Measurements from ENCODE around the gene LDB3.
"Not testable (repeated sequence)": the region's sequence is repeated elsewhere in the genome, so short reads cannot be mapped to it uniquely, and the experiment has no call there.

Gene LDB3

GRCh38 chr10:86668297-86669165 is at the start of gene LDB3:
LDB3 (plus strand) TSS chr10:86668511; CDS start chr10:86668692, 181 bp downstream.
- no peak within 1 kb of the TSS for H3K4me3 Mint-ChIP-seq
- no peak within 1 kb of the TSS for H3K27ac Mint-ChIP-seq

GRCh38 chr10:86628311-86628710 is 40.0 kb upstream of the LDB3 start:
- Mint-ChIP-seq H3K27ac (no peak overlapping the region), H3K27me3 (peaks cover 36% of the 10 kb centered on the region), H3K4me1 (ENCODE audit: low read depth) (no peaks in the 10 kb centered on the region), H3K36me3 (ENCODE audit: low read depth) (no peaks in the 10 kb centered on the region), H3K9me3 (no peaks in the 10 kb centered on the region), H3K4me3 (no peak overlapping the region)
- intact Hi-C loops (cut with micrococcal nuclease), result no loop called here

More at GRCh38 chr10:86668297-86669165, at the start of gene LDB3:
- intact Hi-C loops (cut with micrococcal nuclease), result no loop called here
- Mint-ChIP-seq H3K27me3 (no peaks in the 10 kb centered on the region), H3K36me3 (ENCODE audit: low read depth) (no peaks in the 10 kb centered on the region), H3K4me1 (ENCODE audit: low read depth) (no peaks in the 10 kb centered on the region), H3K9me3 (no peaks in the 10 kb centered on the region)

- no peaks in the 10 kb centered on the region for H3K4me1 Mint-ChIP-seq (ENCODE audit: low read depth)
- no peaks in the 10 kb centered on the region for H3K9me3 Mint-ChIP-seq
- no peak overlapping the region for H3K4me3 Mint-ChIP-seq
- H3K27me3 Mint-ChIP-seq, result peaks cover 47% of the 10 kb centered on the region
- no peaks in the 10 kb centered on the region for H3K36me3 Mint-ChIP-seq (ENCODE audit: low read depth)
- intact Hi-C loops (cut with micrococcal nuclease), result no loop called here
- no peak overlapping the region for H3K27ac Mint-ChIP-seq
Measured at GRCh38 chr10:86630079-86630478, 38.2 kb upstream of the LDB3 start.

- Mint-ChIP-seq H3K9me3 (no peaks in the 10 kb centered on the region), H3K27me3 (peaks cover 49% of the 10 kb centered on the region), H3K36me3 (ENCODE audit: low read depth) (no peaks in the 10 kb centered on the region), H3K27ac (no peak overlapping the region), H3K4me3 (no peak overlapping the region), H3K4me1 (ENCODE audit: low read depth) (no peaks in the 10 kb centered on the region)
- intact Hi-C loops (cut with micrococcal nuclease), result no loop called here
Measured at GRCh38 chr10:86632009-86632800, 36.1 kb upstream of the LDB3 start.

- peaks cover 44% of the 10 kb centered on the region for H3K27me3 Mint-ChIP-seq
- no peak overlapping the region for H3K4me3 Mint-ChIP-seq
- no peaks in the 10 kb centered on the region for H3K4me1 Mint-ChIP-seq (ENCODE audit: low read depth)
- no peaks in the 10 kb centered on the region for H3K9me3 Mint-ChIP-seq
- intact Hi-C loops (cut with micrococcal nuclease), result no loop called here
- H3K36me3 Mint-ChIP-seq (ENCODE audit: low read depth), result no peaks in the 10 kb centered on the region
- H3K27ac Mint-ChIP-seq, result no peak overlapping the region
Measured at GRCh38 chr10:86632951-86633350, 35.4 kb upstream of the LDB3 start.

GRCh38 chr10:86635402-86635801 is 32.9 kb upstream of the LDB3 start:
- no peak overlapping the region for H3K27ac Mint-ChIP-seq
- no peaks in the 10 kb centered on the region for H3K9me3 Mint-ChIP-seq
- no peaks in the 10 kb centered on the region for H3K4me1 Mint-ChIP-seq (ENCODE audit: low read depth)
- H3K36me3 Mint-ChIP-seq (ENCODE audit: low read depth), result no peaks in the 10 kb centered on the region
- intact Hi-C loops (cut with micrococcal nuclease), result no loop called here
- peaks cover 40% of the 10 kb centered on the region for H3K27me3 Mint-ChIP-seq
- no peak overlapping the region for H3K4me3 Mint-ChIP-seq

GRCh38 chr10:86636311-86636710 is 32.0 kb upstream of the LDB3 start:
- Mint-ChIP-seq H3K9me3 (no peaks in the 10 kb centered on the region), H3K36me3 (ENCODE audit: low read depth) (no peaks in the 10 kb centered on the region), H3K4me3 (no peak overlapping the region), H3K4me1 (ENCODE audit: low read depth) (no peaks in the 10 kb centered on the region), H3K27ac (no peak overlapping the region), H3K27me3 (peaks cover 34% of the 10 kb centered on the region)
- intact Hi-C loops (cut with micrococcal nuclease), result no loop called here

- no peak overlapping the region for H3K27ac Mint-ChIP-seq
- no peaks in the 10 kb centered on the region for H3K4me1 Mint-ChIP-seq (ENCODE audit: low read depth)
- intact Hi-C loops (cut with micrococcal nuclease), result no loop called here
- no peak overlapping the region for H3K4me3 Mint-ChIP-seq
- no peaks in the 10 kb centered on the region for H3K9me3 Mint-ChIP-seq
- H3K36me3 Mint-ChIP-seq (ENCODE audit: low read depth), result no peaks in the 10 kb centered on the region
- H3K27me3 Mint-ChIP-seq, result peaks cover 2% of the 10 kb centered on the region
Measured at GRCh38 chr10:86642021-86642420, 26.3 kb upstream of the LDB3 start.

GRCh38 chr10:86642499-86642898 is 25.8 kb upstream of the LDB3 start:
- no peaks in the 10 kb centered on the region for H3K9me3 Mint-ChIP-seq
- intact Hi-C loops (cut with micrococcal nuclease), result no loop called here

GRCh38 chr10:86644152-86644793 is 24.0 kb upstream of the LDB3 start:
- intact Hi-C loops (cut with micrococcal nuclease), result no loop called here
- H3K27ac Mint-ChIP-seq, result no peak overlapping the region

More at GRCh38 chr10:86642499-86642898, 25.8 kb upstream of the LDB3 start:
- Mint-ChIP-seq H3K4me3 (no peak overlapping the region), H3K27me3 (peaks cover 2% of the 10 kb centered on the region), H3K27ac (no peak overlapping the region), H3K36me3 (ENCODE audit: low read depth) (no peaks in the 10 kb centered on the region), H3K4me1 (ENCODE audit: low read depth) (no peaks in the 10 kb centered on the region)

GRCh38 chr10:86644794-86645445 is 23.4 kb upstream of the LDB3 start:
- Mint-ChIP-seq H3K4me3 (no peak overlapping the region), H3K27ac (no peak overlapping the region), H3K36me3 (ENCODE audit: low read depth) (no peaks in the 10 kb centered on the region), H3K4me1 (ENCODE audit: low read depth) (no peaks in the 10 kb centered on the region), H3K9me3 (no peaks in the 10 kb centered on the region), H3K27me3 (peaks cover 2% of the 10 kb centered on the region)
- intact Hi-C loops (cut with micrococcal nuclease), result no loop called here

More at GRCh38 chr10:86644152-86644793, 24.0 kb upstream of the LDB3 start:
- Mint-ChIP-seq H3K4me3 (no peak overlapping the region), H3K9me3 (no peaks in the 10 kb centered on the region), H3K27me3 (peaks cover 2% of the 10 kb centered on the region), H3K4me1 (ENCODE audit: low read depth) (no peaks in the 10 kb centered on the region), H3K36me3 (ENCODE audit: low read depth) (no peaks in the 10 kb centered on the region)

GRCh38 chr10:86645621-86646165 is 22.6 kb upstream of the LDB3 start:
- H3K27ac Mint-ChIP-seq; H3K36me3 Mint-ChIP-seq (ENCODE audit: low read depth); intact Hi-C loops (cut with micrococcal nuclease); H3K27me3 Mint-ChIP-seq; H3K4me3 Mint-ChIP-seq; H3K4me1 Mint-ChIP-seq (ENCODE audit: low read depth); H3K9me3 Mint-ChIP-seq: not testable (repeated sequence)

- H3K4me3 Mint-ChIP-seq, result no peak overlapping the region
- no peak overlapping the region for H3K27ac Mint-ChIP-seq
- H3K27me3 Mint-ChIP-seq, result peaks cover 2% of the 10 kb centered on the region
- intact Hi-C loops (cut with micrococcal nuclease), result no loop called here
- no peaks in the 10 kb centered on the region for H3K36me3 Mint-ChIP-seq (ENCODE audit: low read depth)
- no peaks in the 10 kb centered on the region for H3K4me1 Mint-ChIP-seq (ENCODE audit: low read depth)
- no peaks in the 10 kb centered on the region for H3K9me3 Mint-ChIP-seq
Measured at GRCh38 chr10:86646532-86646931, 21.8 kb upstream of the LDB3 start.
